ENCODE data around the gene CA14.

Gene CA14

DNA sequence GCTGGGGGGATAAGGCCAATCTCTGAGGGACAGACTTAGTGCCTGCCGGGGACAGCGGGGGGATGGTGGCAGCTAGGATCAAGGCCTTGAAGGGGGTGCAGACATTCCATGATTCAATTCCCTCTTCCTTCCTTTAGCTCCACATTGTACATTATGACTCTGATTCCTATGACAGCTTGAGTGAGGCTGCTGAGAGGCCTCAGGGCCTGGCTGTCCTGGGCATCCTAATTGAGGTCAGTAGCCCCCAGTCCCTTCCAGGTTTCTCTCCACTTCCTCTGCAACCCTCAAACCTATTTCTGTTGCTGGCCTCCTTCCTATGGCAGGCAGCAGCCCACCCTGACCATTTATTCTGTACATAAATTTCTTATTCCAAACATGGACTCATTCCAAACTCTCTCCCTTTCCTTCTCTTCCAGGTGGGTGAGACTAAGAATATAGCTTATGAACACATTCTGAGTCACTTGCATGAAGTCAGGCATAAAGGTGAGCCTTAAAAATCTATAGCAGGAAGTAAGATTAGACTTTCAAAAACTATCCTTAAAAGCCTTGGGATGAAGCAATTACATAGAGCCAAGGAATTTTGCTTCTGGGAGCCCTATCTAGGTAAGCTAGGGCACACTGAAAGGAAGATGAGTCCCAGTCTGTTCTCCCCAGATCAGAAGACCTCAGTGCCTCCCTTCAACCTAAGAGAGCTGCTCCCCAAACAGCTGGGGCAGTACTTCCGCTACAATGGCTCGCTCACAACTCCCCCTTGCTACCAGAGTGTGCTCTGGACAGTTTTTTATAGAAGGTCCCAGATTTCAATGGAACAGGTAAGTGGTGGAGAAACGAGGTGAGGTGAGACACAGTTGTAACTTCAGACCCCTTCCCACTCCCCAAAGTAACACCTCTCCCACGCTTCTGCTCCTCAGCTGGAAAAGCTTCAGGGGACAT, 5.1 kb downstream of the CA14 start:
- TF ChIP-seq, protein P1, sequence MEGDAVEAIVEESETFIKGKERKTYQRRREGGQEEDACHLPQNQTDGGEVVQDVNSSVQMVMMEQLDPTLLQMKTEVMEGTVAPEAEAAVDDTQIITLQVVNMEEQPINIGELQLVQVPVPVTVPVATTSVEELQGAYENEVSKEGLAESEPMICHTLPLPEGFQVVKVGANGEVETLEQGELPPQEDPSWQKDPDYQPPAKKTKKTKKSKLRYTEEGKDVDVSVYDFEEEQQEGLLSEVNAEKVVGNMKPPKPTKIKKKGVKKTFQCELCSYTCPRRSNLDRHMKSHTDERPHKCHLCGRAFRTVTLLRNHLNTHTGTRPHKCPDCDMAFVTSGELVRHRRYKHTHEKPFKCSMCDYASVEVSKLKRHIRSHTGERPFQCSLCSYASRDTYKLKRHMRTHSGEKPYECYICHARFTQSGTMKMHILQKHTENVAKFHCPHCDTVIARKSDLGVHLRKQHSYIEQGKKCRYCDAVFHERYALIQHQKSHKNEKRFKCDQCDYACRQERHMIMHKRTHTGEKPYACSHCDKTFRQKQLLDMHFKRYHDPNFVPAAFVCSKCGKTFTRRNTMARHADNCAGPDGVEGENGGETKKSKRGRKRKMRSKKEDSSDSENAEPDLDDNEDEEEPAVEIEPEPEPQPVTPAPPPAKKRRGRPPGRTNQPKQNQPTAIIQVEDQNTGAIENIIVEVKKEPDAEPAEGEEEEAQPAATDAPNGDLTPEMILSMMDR (IDR thresholded peaks at IDR 0.05; ENCODE audit: low read depth, low read length) = no peak
- no peak for DNase-seq (ENCODE audit: extremely low read depth, low read depth)

DNA sequence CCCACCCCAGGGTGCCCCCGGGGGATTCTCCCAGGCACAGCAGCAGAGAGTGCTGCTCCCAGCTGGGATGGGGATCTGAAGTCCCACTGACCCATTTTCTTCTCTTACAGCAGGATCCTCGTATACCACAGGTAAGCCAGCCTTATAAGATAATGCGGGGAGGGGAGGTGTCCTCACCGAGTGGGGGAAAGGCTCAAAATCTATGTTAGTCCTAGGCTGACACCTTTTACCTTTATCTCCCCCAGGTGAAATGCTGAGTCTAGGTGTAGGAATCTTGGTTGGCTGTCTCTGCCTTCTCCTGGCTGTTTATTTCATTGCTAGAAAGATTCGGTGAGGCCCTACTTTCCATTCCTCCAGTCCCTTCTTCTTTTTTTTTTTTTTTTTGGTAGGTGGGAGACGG, 6.0 kb downstream of the CA14 start:
- DNase-seq (ENCODE audit: extremely low read depth, low read depth) = no peak
- TF ChIP-seq, protein P1 (IDR thresholded peaks at IDR 0.05; ENCODE audit: low read depth, low read length) = no peak

DNA sequence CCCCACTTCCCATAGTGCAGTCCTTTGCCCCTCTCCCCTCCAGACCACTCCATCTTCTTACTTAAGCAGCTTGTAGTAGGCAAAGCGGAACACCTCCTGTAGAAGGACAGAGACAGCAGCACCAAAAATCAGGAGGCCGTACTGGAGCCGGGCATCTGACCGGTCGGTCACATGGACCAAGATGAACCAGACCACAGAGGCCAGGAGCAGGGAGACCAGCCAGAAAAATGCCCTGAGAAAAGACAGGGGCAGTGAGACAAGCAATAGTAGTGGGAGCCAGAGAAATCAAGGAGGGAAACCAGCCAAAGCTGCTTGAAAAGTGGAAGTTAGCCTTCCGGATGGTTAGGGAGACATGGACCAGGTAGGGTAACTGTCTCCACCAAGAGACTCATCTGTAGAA, 10.3 kb downstream of the CA14 start:
- TF ChIP-seq, protein P1 (IDR thresholded peaks at IDR 0.05; ENCODE audit: low read depth, low read length) = no peak
- no peak for DNase-seq (ENCODE audit: extremely low read depth, low read depth)

DNA sequence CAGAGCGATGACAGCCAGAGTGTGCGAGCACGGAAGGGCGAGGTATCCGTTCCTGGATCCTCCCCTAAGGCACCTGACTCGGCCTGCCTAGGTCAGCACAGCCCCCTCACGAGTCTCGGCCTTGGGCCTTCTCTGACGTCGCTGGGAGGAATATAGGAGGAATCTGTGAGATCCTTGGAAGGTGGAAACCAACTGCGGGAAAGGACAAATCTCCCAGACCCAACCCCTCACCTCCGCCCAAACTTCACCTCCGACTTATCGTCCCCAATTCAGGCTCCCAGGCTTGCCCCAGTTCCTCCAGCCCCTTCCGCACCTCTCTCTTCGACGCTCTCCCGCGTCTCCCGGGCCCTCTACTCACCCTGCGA, 10.7 kb downstream of the CA14 start:
- no peak for DNase-seq (ENCODE audit: extremely low read depth, low read depth)
- TF ChIP-seq, protein P1 (IDR thresholded peaks at IDR 0.05; ENCODE audit: low read depth, low read length) = no peak

DNA sequence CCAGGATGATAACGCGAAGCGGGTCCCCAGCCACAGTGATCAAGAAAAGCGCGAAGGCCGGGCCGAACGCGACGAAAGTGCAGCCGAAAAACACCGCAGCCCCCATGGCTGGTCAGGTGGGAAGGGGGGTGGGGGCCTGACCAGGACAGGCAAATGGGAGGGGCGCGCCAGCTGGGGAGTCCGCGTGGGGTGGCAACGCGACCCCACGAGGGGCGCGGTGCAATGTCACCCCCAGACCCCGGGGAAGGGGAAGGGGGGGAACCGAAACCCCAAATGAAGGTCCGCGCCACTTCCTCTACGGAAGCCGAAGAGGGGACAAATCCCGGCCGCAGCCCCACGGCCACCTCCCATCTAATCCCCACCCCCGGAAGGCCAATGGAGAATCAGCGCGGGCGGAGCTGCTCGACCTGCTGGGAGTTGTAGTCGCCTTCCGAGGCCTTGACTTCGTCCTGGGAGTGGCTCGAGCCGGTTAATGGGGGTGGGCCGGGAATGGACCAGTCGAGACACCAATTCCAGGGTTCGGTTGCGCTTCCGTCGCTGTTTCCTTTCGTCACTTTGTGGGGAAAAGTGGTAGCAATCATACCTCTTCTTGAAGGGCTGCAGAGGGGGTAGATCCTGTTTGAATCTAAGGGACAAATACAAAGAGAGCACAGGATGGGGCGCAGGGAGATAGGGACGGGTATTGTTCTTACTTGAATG, 11.3 kb downstream of the CA14 start, which contains the start of gene APH1A:
TSS of gene APH1A (minus strand) at position 312 of the 699 bp plus-strand sequence. CDS start at position 106, 206 bp downstream.
- peak; percentile 90 for DNase-seq (ENCODE audit: extremely low read depth, low read depth)
- TF ChIP-seq, protein P1 (IDR thresholded peaks at IDR 0.05; ENCODE audit: low read depth, low read length) = no peak

DNA sequence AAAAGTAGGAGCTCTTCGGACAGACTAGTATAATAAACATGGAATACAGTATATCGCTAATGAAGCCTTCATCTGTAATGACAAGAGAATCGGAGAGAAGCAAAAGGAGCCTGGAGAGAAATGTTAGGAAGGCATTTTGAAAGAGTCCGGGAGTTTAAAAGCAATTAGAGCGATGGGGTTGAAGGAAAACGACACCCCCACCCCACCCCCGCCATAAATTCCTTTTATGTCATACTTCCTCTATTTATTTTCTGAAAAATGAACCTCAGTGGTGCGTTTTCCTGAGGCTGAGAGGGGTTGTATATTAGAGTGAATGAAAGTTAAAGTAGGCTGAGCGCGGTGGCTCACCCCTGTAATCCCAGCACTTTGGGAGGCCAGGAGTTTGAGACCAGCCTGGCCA, 11.9 kb downstream of the CA14 start:
- TF ChIP-seq, protein P1 (IDR thresholded peaks at IDR 0.05; ENCODE audit: low read depth, low read length) = no peak
- DNase-seq (ENCODE audit: extremely low read depth, low read depth) = no peak
